GM23338 (cell line): ENCODE data around the gene LRP1B. TPM values are rescaled to one million over a fixed set of nuclear protein-coding genes. Genes with fewer than 3 reads are reported as not detected.

ENCODE experiments used
- ATAC-seq: fragments of 200-7000 bp; cut with Tn5 transposase; 3 replicates; pipeline ENCODE4 v1.9.1; 2020
- DNase-seq: peaks from one replicate; pipeline ENCODE4 v3.0.0-alpha.2; 2015; ENCODE audit warnings: low spot score
- H2AFZ ChIP-seq: fragments of 200-600 bp; sonication (generic); 2 replicates; pipeline ENCODE4 v1.8.0; 2016; ENCODE audit warnings: antibody characterized with exemption, mild to moderate bottlenecking, moderate library complexity
- H3F3A ChIP-seq: fragments of 200-600 bp; sonication (generic); replicated peaks from 2 replicates; pipeline ENCODE4 v1.8.0; 2017; ENCODE audit warnings: antibody characterized with exemption, mixed run types, low read depth
- H3K27ac ChIP-seq: fragments of 200-600 bp; sonication (generic); 2 replicates; pipeline ENCODE4 v1.6.1; 2016; ENCODE audit warnings: low read depth
- H3K27me3 ChIP-seq: fragments of 200-600 bp; sonication (generic); 2 replicates; pipeline ENCODE4 v1.8.0; 2016; ENCODE audit warnings: mild to moderate bottlenecking, mixed run types, moderate library complexity; ENCODE audit not compliant: insufficient read depth
- H3K36me3 ChIP-seq: fragments of 200-600 bp; sonication (generic); 2 replicates; pipeline ENCODE4 v1.8.0; 2016; ENCODE audit warnings: mild to moderate bottlenecking; ENCODE audit not compliant: insufficient read depth
- H3K4me1 ChIP-seq: fragments of 200-600 bp; sonication (generic); 2 replicates; pipeline ENCODE4 v1.8.0; 2016; ENCODE audit warnings: mild to moderate bottlenecking, moderate library complexity; ENCODE audit not compliant: insufficient read depth
- H3K4me2 ChIP-seq: fragments of 200-600 bp; sonication (generic); 2 replicates; pipeline ENCODE4 v1.7.1; 2017; ENCODE audit warnings: mixed run types
- H3K4me3 ChIP-seq: fragments of 200-600 bp; sonication (generic); 2 replicates; pipeline ENCODE4 v1.6.1; 2016; ENCODE audit warnings: mixed run types
- H3K79me2 ChIP-seq: fragments of 200-600 bp; sonication (generic); replicated peaks from 2 replicates; pipeline ENCODE4 v1.8.0; 2017; ENCODE audit warnings: mild to moderate bottlenecking; ENCODE audit not compliant: insufficient read depth
- H3K9me2 ChIP-seq: fragments of 200-600 bp; sonication (generic); 2 replicates; pipeline ENCODE4 v1.8.0; 2017; ENCODE audit not compliant: insufficient read depth
- H4K20me1 ChIP-seq: fragments of 200-600 bp; sonication (generic); replicated peaks from 2 replicates; pipeline ENCODE4 v1.8.0; 2017; ENCODE audit warnings: mild to moderate bottlenecking; ENCODE audit not compliant: insufficient read depth
- H3K27ac Mint-ChIP-seq: 2 replicates; pipeline ENCODE4 v1.8.0; 2020; ENCODE audit warnings: inconsistent platforms, mild to moderate bottlenecking, moderate library complexity, mixed read lengths
- H3K27me3 Mint-ChIP-seq: 3 replicates; pipeline ENCODE4 v1.8.0; 2022; ENCODE audit warnings: low read depth, mild to moderate bottlenecking, moderate library complexity, mixed read lengths, inconsistent platforms; ENCODE audit not compliant: insufficient read depth, poor library complexity
- H3K36me3 Mint-ChIP-seq: 3 replicates; pipeline ENCODE4 v1.8.0; 2021; ENCODE audit warnings: low read depth, mild to moderate bottlenecking, inconsistent platforms, moderate library complexity, mixed read lengths
- H3K4me1 Mint-ChIP-seq: 3 replicates; pipeline ENCODE4 v1.8.0; 2020; ENCODE audit warnings: mild to moderate bottlenecking, inconsistent platforms, mixed read lengths
- H3K4me3 Mint-ChIP-seq: 3 replicates; pipeline ENCODE4 v1.8.0; 2021; ENCODE audit warnings: moderate library complexity, mild to moderate bottlenecking, inconsistent platforms, mixed read lengths
- H3K9me3 Mint-ChIP-seq: 3 replicates; pipeline ENCODE4 v1.8.0; 2020; ENCODE audit warnings: moderate library complexity, mild to moderate bottlenecking, inconsistent platforms, mixed read lengths
- CREB1 ChIP-seq: fragments of 250-450 bp; sonication (Bioruptor Pico); IDR thresholded peaks from 2 replicates; pipeline ENCODE4 v1.5.0; 2020; ENCODE audit warnings: low read depth, mild to moderate bottlenecking, moderate library complexity
- EZH2 ChIP-seq: fragments of 200-600 bp; sonication (generic); IDR thresholded peaks from one replicate; pipeline ENCODE4 v1.8.0; 2017; ENCODE audit warnings: antibody characterized with exemption, mild to moderate bottlenecking, low read depth; ENCODE audit not compliant: unreplicated experiment
- EZH2phosphoT487 ChIP-seq: fragments of 200-600 bp; sonication (generic); IDR thresholded peaks from one replicate; pipeline ENCODE4 v1.8.1; 2018; ENCODE audit warnings: antibody characterized with exemption; ENCODE audit not compliant: unreplicated experiment
- JUNB ChIP-seq: IDR thresholded peaks from one replicate; pipeline ENCODE4 v1.6.1; 2016; ENCODE audit warnings: antibody characterized with exemption; ENCODE audit not compliant: unreplicated experiment
- POLR2AphosphoS5 ChIP-seq: IDR thresholded peaks from 2 replicates; pipeline ENCODE4 v1.6.1; 2016; ENCODE audit warnings: antibody characterized with exemption, low read depth
- STAT1 ChIP-seq: IDR thresholded peaks from one replicate; pipeline ENCODE4 v1.6.1; 2016; ENCODE audit warnings: antibody characterized with exemption; ENCODE audit not compliant: unreplicated experiment
- ZNF114 ChIP-seq: fragments of 250-450 bp; sonication (Bioruptor Pico); IDR thresholded peaks from 2 replicates; pipeline ENCODE4 v1.5.0; 2020; ENCODE audit warnings: mild to moderate bottlenecking, moderate library complexity
- ZNF331 ChIP-seq: fragments of 250-450 bp; sonication (Bioruptor Pico); IDR thresholded peaks from 2 replicates; pipeline ENCODE4 v1.5.0; 2020; ENCODE audit warnings: low read depth, mild to moderate bottlenecking, moderate library complexity
- polyA plus RNA-seq: library from polyadenylated mRNA; unstranded; fragments of >200 nt; fragmentation: Nextera tagmentation; extraction: Ambion mirVana; gene quantifications from 2 replicates; pipeline ENCODE4 v1.2.1, GENCODE V29; 2016
- total RNA-seq: library from RNA; depleted of rRNA; stranded (reverse); fragments of >200 nt; shearing (Covaris generic); gene quantifications from 2 replicates; pipeline ENCODE4 v1.2.3, GENCODE V29; 2014
- TF ChIP-seq, protein P1 (sequence below): IDR thresholded peaks from one replicate; pipeline ENCODE4 v1.6.1; 2018; ENCODE audit warnings: antibody characterized with exemption; ENCODE audit not compliant: unreplicated experiment
- TF ChIP-seq, protein P2 (sequence below), 2 experiments: fragments of 200-600 bp in 1 of 2; sonication (generic) in 1 of 2; conservative IDR thresholded peaks; 2 replicates each; pipeline versions ENCODE4 v1.5.1 to v1.6.1; 2016 to 2017; ENCODE audit warnings: antibody characterized with exemption in 2 of 2, low read depth in 2 of 2, mild to moderate bottlenecking in 2 of 2, moderate library complexity in 1 of 2
- TF ChIP-seq, protein P3 (sequence below): fragments of 250-450 bp; sonication (Bioruptor Pico); IDR thresholded peaks from 2 replicates; pipeline ENCODE4 v1.5.0; 2020; ENCODE audit warnings: mild to moderate bottlenecking, moderate library complexity

The LRP1B gene
- total and polyA plus RNA-seq, 2 experiments from 2014 or later = 0.15 to 0.97 TPM

DNA sequence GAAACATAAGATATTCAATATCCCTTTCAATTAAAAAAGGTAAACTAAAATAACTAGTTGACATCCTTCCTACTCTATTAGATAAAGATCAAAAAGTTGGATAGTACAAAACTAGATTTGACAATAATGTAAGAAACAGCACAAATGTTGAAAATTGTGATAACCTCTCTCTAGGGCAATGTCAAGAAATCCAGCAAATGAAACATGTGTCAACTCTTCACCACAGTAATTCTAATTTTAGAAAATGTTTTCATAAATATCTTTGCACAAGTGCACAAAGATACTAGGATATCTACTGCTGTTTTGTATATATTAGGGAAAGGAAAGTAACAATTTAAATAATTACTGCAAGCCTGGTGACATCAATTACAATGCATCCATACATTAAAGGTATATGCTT, 1220.1 kb downstream of the LRP1B start:
- TF ChIP-seq, protein P1, sequence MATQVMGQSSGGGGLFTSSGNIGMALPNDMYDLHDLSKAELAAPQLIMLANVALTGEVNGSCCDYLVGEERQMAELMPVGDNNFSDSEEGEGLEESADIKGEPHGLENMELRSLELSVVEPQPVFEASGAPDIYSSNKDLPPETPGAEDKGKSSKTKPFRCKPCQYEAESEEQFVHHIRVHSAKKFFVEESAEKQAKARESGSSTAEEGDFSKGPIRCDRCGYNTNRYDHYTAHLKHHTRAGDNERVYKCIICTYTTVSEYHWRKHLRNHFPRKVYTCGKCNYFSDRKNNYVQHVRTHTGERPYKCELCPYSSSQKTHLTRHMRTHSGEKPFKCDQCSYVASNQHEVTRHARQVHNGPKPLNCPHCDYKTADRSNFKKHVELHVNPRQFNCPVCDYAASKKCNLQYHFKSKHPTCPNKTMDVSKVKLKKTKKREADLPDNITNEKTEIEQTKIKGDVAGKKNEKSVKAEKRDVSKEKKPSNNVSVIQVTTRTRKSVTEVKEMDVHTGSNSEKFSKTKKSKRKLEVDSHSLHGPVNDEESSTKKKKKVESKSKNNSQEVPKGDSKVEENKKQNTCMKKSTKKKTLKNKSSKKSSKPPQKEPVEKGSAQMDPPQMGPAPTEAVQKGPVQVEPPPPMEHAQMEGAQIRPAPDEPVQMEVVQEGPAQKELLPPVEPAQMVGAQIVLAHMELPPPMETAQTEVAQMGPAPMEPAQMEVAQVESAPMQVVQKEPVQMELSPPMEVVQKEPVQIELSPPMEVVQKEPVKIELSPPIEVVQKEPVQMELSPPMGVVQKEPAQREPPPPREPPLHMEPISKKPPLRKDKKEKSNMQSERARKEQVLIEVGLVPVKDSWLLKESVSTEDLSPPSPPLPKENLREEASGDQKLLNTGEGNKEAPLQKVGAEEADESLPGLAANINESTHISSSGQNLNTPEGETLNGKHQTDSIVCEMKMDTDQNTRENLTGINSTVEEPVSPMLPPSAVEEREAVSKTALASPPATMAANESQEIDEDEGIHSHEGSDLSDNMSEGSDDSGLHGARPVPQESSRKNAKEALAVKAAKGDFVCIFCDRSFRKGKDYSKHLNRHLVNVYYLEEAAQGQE = no peak
- no peak for TF ChIP-seq ZNF331 (CRISPR knock-in tag)
- no peak for TF ChIP-seq ZNF114 (CRISPR knock-in tag)
- TF ChIP-seq, protein P2, sequence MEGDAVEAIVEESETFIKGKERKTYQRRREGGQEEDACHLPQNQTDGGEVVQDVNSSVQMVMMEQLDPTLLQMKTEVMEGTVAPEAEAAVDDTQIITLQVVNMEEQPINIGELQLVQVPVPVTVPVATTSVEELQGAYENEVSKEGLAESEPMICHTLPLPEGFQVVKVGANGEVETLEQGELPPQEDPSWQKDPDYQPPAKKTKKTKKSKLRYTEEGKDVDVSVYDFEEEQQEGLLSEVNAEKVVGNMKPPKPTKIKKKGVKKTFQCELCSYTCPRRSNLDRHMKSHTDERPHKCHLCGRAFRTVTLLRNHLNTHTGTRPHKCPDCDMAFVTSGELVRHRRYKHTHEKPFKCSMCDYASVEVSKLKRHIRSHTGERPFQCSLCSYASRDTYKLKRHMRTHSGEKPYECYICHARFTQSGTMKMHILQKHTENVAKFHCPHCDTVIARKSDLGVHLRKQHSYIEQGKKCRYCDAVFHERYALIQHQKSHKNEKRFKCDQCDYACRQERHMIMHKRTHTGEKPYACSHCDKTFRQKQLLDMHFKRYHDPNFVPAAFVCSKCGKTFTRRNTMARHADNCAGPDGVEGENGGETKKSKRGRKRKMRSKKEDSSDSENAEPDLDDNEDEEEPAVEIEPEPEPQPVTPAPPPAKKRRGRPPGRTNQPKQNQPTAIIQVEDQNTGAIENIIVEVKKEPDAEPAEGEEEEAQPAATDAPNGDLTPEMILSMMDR (conservative IDR thresholded peaks at IDR 0.05; ENCODE audit: low read depth in 2 of 2) = no peak
- no peak for TF ChIP-seq STAT1
- TF ChIP-seq EZH2phosphoT487 = no peak
- no peak for TF ChIP-seq CREB1 (CRISPR knock-in tag)
- no peak for TF ChIP-seq POLR2AphosphoS5
- TF ChIP-seq EZH2 = no peak
- TF ChIP-seq, protein P3, sequence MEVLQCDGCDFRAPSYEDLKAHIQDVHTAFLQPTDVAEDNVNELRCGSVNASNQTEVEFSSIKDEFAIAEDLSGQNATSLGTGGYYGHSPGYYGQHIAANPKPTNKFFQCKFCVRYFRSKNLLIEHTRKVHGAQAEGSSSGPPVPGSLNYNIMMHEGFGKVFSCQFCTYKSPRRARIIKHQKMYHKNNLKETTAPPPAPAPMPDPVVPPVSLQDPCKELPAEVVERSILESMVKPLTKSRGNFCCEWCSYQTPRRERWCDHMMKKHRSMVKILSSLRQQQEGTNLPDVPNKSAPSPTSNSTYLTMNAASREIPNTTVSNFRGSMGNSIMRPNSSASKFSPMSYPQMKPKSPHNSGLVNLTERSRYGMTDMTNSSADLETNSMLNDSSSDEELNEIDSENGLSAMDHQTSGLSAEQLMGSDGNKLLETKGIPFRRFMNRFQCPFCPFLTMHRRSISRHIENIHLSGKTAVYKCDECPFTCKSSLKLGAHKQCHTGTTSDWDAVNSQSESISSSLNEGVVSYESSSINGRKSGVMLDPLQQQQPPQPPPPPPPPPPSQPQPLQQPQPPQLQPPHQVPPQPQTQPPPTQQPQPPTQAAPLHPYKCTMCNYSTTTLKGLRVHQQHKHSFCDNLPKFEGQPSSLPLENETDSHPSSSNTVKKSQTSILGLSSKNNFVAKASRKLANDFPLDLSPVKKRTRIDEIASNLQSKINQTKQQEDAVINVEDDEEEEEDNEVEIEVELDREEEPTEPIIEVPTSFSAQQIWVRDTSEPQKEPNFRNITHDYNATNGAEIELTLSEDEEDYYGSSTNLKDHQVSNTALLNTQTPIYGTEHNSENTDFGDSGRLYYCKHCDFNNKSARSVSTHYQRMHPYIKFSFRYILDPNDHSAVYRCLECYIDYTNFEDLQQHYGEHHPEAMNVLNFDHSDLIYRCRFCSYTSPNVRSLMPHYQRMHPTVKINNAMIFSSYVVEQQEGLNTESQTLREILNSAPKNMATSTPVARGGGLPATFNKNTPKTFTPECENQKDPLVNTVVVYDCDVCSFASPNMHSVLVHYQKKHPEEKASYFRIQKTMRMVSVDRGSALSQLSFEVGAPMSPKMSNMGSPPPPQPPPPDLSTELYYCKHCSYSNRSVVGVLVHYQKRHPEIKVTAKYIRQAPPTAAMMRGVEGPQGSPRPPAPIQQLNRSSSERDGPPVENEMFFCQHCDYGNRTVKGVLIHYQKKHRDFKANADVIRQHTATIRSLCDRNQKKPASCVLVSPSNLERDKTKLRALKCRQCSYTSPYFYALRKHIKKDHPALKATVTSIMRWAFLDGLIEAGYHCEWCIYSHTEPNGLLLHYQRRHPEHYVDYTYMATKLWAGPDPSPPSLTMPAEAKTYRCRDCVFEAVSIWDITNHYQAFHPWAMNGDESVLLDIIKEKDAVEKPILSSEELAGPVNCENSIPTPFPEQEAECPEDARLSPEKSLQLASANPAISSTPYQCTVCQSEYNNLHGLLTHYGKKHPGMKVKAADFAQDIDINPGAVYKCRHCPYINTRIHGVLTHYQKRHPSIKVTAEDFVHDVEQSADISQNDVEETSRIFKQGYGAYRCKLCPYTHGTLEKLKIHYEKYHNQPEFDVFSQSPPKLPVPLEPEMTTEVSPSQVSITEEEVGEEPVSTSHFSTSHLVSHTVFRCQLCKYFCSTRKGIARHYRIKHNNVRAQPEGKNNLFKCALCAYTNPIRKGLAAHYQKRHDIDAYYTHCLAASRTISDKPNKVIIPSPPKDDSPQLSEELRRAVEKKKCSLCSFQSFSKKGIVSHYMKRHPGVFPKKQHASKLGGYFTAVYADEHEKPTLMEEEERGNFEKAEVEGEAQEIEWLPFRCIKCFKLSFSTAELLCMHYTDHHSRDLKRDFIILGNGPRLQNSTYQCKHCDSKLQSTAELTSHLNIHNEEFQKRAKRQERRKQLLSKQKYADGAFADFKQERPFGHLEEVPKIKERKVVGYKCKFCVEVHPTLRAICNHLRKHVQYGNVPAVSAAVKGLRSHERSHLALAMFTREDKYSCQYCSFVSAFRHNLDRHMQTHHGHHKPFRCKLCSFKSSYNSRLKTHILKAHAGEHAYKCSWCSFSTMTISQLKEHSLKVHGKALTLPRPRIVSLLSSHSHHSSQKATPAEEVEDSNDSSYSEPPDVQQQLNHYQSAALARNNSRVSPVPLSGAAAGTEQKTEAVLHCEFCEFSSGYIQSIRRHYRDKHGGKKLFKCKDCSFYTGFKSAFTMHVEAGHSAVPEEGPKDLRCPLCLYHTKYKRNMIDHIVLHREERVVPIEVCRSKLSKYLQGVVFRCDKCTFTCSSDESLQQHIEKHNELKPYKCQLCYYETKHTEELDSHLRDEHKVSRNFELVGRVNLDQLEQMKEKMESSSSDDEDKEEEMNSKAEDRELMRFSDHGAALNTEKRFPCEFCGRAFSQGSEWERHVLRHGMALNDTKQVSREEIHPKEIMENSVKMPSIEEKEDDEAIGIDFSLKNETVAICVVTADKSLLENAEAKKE (CRISPR knock-in tag) = no peak
- TF ChIP-seq JUNB = no peak
- Mint-ChIP-seq H3K27ac (no peak overlapping the region), H3K9me3 (no peaks in the 10 kb centered on the region), H3K36me3 (no peaks in the 10 kb centered on the region), H3K27me3 (peaks cover 5% of the 10 kb centered on the region), H3K4me1 (peaks cover 4% of the 10 kb centered on the region; the same call in 2 of the 3 replicates), H3K4me3 (no peak overlapping the region)
- no peak for DNase-seq
- no peak overlapping the region for H2AFZ ChIP-seq
- no peak overlapping the region for H3K4me2 ChIP-seq
- H3F3A ChIP-seq = no peaks in the 10 kb centered on the region
- H3K79me2 ChIP-seq = no peaks in the 10 kb centered on the region
- no peak overlapping the region for H3K4me3 ChIP-seq
- ATAC-seq = no peak
- H3K9me2 ChIP-seq = no peaks in the 10 kb centered on the region
- H3K4me1 ChIP-seq = no peaks in the 10 kb centered on the region
- peaks cover 21% of the 10 kb centered on the region for H3K27me3 ChIP-seq
- H3K36me3 ChIP-seq = no peaks in the 10 kb centered on the region
- H3K27ac ChIP-seq = no peak overlapping the region
- no peaks in the 10 kb centered on the region for H4K20me1 ChIP-seq
